OCI-LY7 (cell line): Measurements from ENCODE around the gene MOK. TPM values are rescaled to one million over a fixed set of nuclear protein-coding genes. Genes with fewer than 3 reads are reported as not detected.

Experiments
- BruUV-seq: library from RNA; stranded (reverse); fragments of 400-500 nt; replicated peaks from 2 replicates; lab custom pipeline; 2021; lab: Mats Ljungman, UMichigan
- CTCF ChIA-PET: fragments of 300-600 bp; sonication (Branson Sonifier 250); formaldehyde crosslinking; loops from one replicate; lab custom pipeline; 2022; ENCODE audit warnings: antibody characterized with exemption; ENCODE audit not compliant: unreplicated experiment; lab: Charles Lee
- POLR2A ChIA-PET: fragments of 300-600 bp; sonication (Branson Sonifier 250); formaldehyde crosslinking; loops from one replicate; lab custom pipeline; 2022; ENCODE audit warnings: antibody characterized with exemption; lab: Charles Lee
- DNase-seq: peaks from one replicate; pipeline ENCODE4 v3.0.0-alpha.2; 2015; ENCODE audit warnings: low spot score
- H2AFZ ChIP-seq: fragments of 200-600 bp; sonication (generic), shearing (Covaris generic); 2 replicates; pipeline ENCODE4 v1.6.1; 2014; ENCODE audit warnings: mild to moderate bottlenecking, antibody characterized with exemption, low read length, moderate library complexity
- H3K27ac ChIP-seq: fragments of 200-600 bp; sonication (generic); 2 replicates; pipeline ENCODE4 v1.5.1; 2014; ENCODE audit warnings: mixed run types, low read depth, mild to moderate bottlenecking, moderate library complexity, low read length, inconsistent platforms; ENCODE audit not compliant: poor library complexity, severe bottlenecking
- H3K36me3 ChIP-seq: fragments of 200-600 bp; sonication (generic); 2 replicates; pipeline ENCODE4 v1.6.1; 2014; ENCODE audit warnings: mild to moderate bottlenecking, antibody characterized with exemption, low read length, moderate library complexity, mixed read lengths; ENCODE audit not compliant: insufficient read depth
- H3K4me1 ChIP-seq: fragments of 200-600 bp; sonication (generic); 2 replicates; pipeline ENCODE4 v1.5.1; 2014; ENCODE audit warnings: mild to moderate bottlenecking, low read length; ENCODE audit not compliant: insufficient read depth, poor library complexity, severe bottlenecking
- H3K4me2 ChIP-seq: fragments of 200-600 bp; sonication (generic); 2 replicates; pipeline ENCODE4 v1.6.1; 2014; ENCODE audit warnings: mild to moderate bottlenecking, low read length
- H3K4me3 ChIP-seq: fragments of 200-600 bp; sonication (generic); 2 replicates; pipeline ENCODE4 v1.5.1; 2014; ENCODE audit warnings: mild to moderate bottlenecking, low read depth, low read length; ENCODE audit not compliant: poor library complexity, severe bottlenecking
- H3K79me2 ChIP-seq: fragments of 200-600 bp; sonication (generic); 2 replicates; pipeline ENCODE4 v1.6.1; 2016; ENCODE audit warnings: low read depth, mild to moderate bottlenecking, low read length, moderate library complexity, mixed read lengths; ENCODE audit not compliant: insufficient read depth
- H3K9me2 ChIP-seq: fragments of 200-600 bp; sonication (generic); 2 replicates; pipeline ENCODE4 v1.6.1; 2016; ENCODE audit warnings: mild to moderate bottlenecking, low read length, mixed read lengths; ENCODE audit not compliant: insufficient read depth
- H3K9me3 ChIP-seq: fragments of 200-600 bp; sonication (generic); 2 replicates; pipeline ENCODE4 v1.6.1; 2014; ENCODE audit warnings: mild to moderate bottlenecking, mixed run types, low read length, mixed read lengths
- H4K20me1 ChIP-seq: fragments of 200-600 bp; sonication (generic); 2 replicates; pipeline ENCODE4 v1.6.1; 2014; ENCODE audit warnings: mild to moderate bottlenecking, antibody characterized with exemption, low read length, moderate library complexity, mixed read lengths; ENCODE audit not compliant: insufficient read depth
- EZH2phosphoT487 ChIP-seq: fragments of 200-600 bp; sonication (generic); IDR thresholded peaks from 2 replicates; pipeline ENCODE4 v1.6.1; 2018; ENCODE audit warnings: low read depth, borderline replicate concordance, mild to moderate bottlenecking, mixed run types, antibody characterized with exemption, low read length, moderate library complexity, mixed read lengths
- intact Hi-C: fragments of 100-400 bp; cut with micrococcal nuclease; formaldehyde crosslinking; loops from one replicate; pipeline ENCODE4 v1.10.0; 2022; ENCODE audit not compliant: unreplicated experiment
- total RNA-seq, 2 experiments: library from RNA; depleted of rRNA in 1 of 2; stranded (reverse); fragments of >200 nt in 1 of 2; shearing (Covaris generic) in 1 of 2; gene quantifications; 2 replicates each; pipeline ENCODE4 v1.2.3, GENCODE V29; 2014 to 2022
- TF ChIP-seq, protein P1 (sequence below): fragments of 200-600 bp; sonication (generic); conservative IDR thresholded peaks from 2 replicates; pipeline ENCODE4 v1.5.1; 2014; ENCODE audit warnings: mild to moderate bottlenecking, antibody characterized with exemption, low read length, moderate library complexity, mixed read lengths

The MOK gene
- total RNA-seq, 2 experiments from 2014 or later, result 2.2 to 4.0 TPM

- intact Hi-C loops, result no loop called here
- Histone ChIP-seq H3K79me2 (peaks cover 6% of the 10 kb centered on the region; the same call in 1 of the 2 replicates), H3K9me3 (no peaks in the 10 kb centered on the region), H3K4me3 (no peak overlapping the region), H3K4me2 (peak overlapping the region; percentile 30), H2AFZ (no peak overlapping the region), H3K4me1 (peaks cover 61% of the 10 kb centered on the region), H3K27ac (no peak overlapping the region), H3K36me3 (peaks cover 32% of the 10 kb centered on the region; the same call in 1 of the 2 replicates), H3K9me2 (no peaks in the 10 kb centered on the region), H4K20me1 (no peaks in the 10 kb centered on the region)
- peak; percentile 27 for DNase-seq
- ChIA-PET POLR2A (interaction anchor here (0.6 kb wide), 1 partner anchor 63 kb away, joined by 4 read pairs; no protein-coding TSS in a partner anchor), CTCF (no interaction called here)
- TF ChIP-seq, protein P1, sequence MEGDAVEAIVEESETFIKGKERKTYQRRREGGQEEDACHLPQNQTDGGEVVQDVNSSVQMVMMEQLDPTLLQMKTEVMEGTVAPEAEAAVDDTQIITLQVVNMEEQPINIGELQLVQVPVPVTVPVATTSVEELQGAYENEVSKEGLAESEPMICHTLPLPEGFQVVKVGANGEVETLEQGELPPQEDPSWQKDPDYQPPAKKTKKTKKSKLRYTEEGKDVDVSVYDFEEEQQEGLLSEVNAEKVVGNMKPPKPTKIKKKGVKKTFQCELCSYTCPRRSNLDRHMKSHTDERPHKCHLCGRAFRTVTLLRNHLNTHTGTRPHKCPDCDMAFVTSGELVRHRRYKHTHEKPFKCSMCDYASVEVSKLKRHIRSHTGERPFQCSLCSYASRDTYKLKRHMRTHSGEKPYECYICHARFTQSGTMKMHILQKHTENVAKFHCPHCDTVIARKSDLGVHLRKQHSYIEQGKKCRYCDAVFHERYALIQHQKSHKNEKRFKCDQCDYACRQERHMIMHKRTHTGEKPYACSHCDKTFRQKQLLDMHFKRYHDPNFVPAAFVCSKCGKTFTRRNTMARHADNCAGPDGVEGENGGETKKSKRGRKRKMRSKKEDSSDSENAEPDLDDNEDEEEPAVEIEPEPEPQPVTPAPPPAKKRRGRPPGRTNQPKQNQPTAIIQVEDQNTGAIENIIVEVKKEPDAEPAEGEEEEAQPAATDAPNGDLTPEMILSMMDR, result no peak
- no peak for TF ChIP-seq EZH2phosphoT487
- no TSS peak for BruUV-seq
Observed at GRCh38 chr14:102202944-102203343, 102.0 kb downstream of the MOK start.

GRCh38 chr14:102201776-102202175 lies 103.2 kb downstream of the MOK start:
- peaks cover 6% of the 10 kb centered on the region; the same call in 1 of the 2 replicates for H3K79me2 ChIP-seq
- H3K27ac ChIP-seq, result peak overlapping the region; percentile 21
- peaks cover 60% of the 10 kb centered on the region for H3K4me1 ChIP-seq
- CTCF ChIA-PET, result interaction anchor here (0.6 kb wide), 1 partner anchor 207 kb away, joined by 3 read pairs; no protein-coding TSS in a partner anchor
- POLR2A ChIA-PET, result interaction anchor here (0.6 to 0.7 kb wide), 2 partner anchors 15 to 135 kb away, joined by 3 to 5 read pairs; no protein-coding TSS in a partner anchor
- intact Hi-C loops, result no loop called here
- DNase-seq, result peak; percentile 10
- H3K36me3 ChIP-seq, result peaks cover 38% of the 10 kb centered on the region; the same call in 1 of the 2 replicates
- no peaks in the 10 kb centered on the region for H3K9me2 ChIP-seq
- no TSS peak for BruUV-seq
- no peaks in the 10 kb centered on the region for H3K9me3 ChIP-seq
- H3K4me2 ChIP-seq, result peak overlapping the region; percentile 51
- H3K4me3 ChIP-seq, result no peak overlapping the region
- no peak overlapping the region for H2AFZ ChIP-seq
- H4K20me1 ChIP-seq, result no peaks in the 10 kb centered on the region
- no peak for TF ChIP-seq EZH2phosphoT487
- TF ChIP-seq, protein P1, result no peak

GRCh38 chr14:102201353-102201738 lies 103.6 kb downstream of the MOK start:
- intact Hi-C loops, result no loop called here
- H3K79me2 ChIP-seq, result peaks cover 6% of the 10 kb centered on the region; the same call in 1 of the 2 replicates
- no peak overlapping the region for H3K4me3 ChIP-seq
- no peak for TF ChIP-seq EZH2phosphoT487
- TF ChIP-seq, protein P1, result no peak
- H3K4me2 ChIP-seq, result peak overlapping the region; percentile 51
- peak overlapping the region; percentile 21 for H3K27ac ChIP-seq
- no TSS peak for BruUV-seq
- H3K36me3 ChIP-seq, result peaks cover 38% of the 10 kb centered on the region; the same call in 1 of the 2 replicates
- POLR2A ChIA-PET, result interaction anchor here (0.6 kb wide), 1 partner anchor 21 kb away, joined by 4 read pairs; no protein-coding TSS in a partner anchor
- no peaks in the 10 kb centered on the region for H3K9me2 ChIP-seq
- no peaks in the 10 kb centered on the region for H4K20me1 ChIP-seq
- CTCF ChIA-PET, result interaction anchor here (0.6 kb wide), 1 partner anchor 208 kb away, joined by 3 read pairs; no protein-coding TSS in a partner anchor
- DNase-seq, result no peak
- H2AFZ ChIP-seq, result no peak overlapping the region
- no peaks in the 10 kb centered on the region for H3K9me3 ChIP-seq
- peaks cover 56% of the 10 kb centered on the region for H3K4me1 ChIP-seq
